HepG2 (cell line): ENCODE results near the gene SEMA4A.

Experiments used
- CHD4 ChIP-seq: fragments of 200-600 bp; sonication (generic); IDR thresholded peaks from 2 replicates; pipeline ENCODE4 v1.7.0; 2017; ENCODE audit warnings: mild to moderate bottlenecking, low read length, borderline replicate concordance
- CTCF ChIP-seq: sonication (generic); formaldehyde crosslinking; IDR thresholded peaks from 2 replicates; pipeline ENCODE4 v1.5.0; 2020; ENCODE audit warnings: mild to moderate bottlenecking, missing genetic modification reagents, moderate library complexity
- EZH2 ChIP-seq: conservative IDR thresholded peaks from 2 replicates; pipeline ENCODE4 v1.6.1; 2012; ENCODE audit warnings: mild to moderate bottlenecking, low read depth, low read length, moderate library complexity
- JUNB ChIP-seq: sonication (generic); formaldehyde crosslinking; IDR thresholded peaks from 2 replicates; pipeline ENCODE4 v1.8.0; 2022; ENCODE audit warnings: missing genetic modification reagents, mild to moderate bottlenecking, borderline replicate concordance
- MTF1 ChIP-seq: sonication (generic); formaldehyde crosslinking; IDR thresholded peaks from 2 replicates; pipeline ENCODE4 v1.5.0; 2020; ENCODE audit warnings: missing genetic modification reagents
- NFIC ChIP-seq: IDR thresholded peaks from 2 replicates; pipeline ENCODE4 v1.6.1; 2012; ENCODE audit warnings: mild to moderate bottlenecking, low read length, inconsistent platforms
- NR3C1 ChIP-seq: sonication (generic); formaldehyde crosslinking; IDR thresholded peaks from 2 replicates; pipeline ENCODE4 v1.4.0; 2020; ENCODE audit warnings: missing genetic modification reagents
- RBM39 ChIP-seq: fragments of 200-400 bp; formaldehyde crosslinking; IDR thresholded peaks from one replicate; pipeline ENCODE4 v1.6.1; 2018; ENCODE audit warnings: antibody characterized with exemption, mild to moderate bottlenecking, low read depth, low read length; ENCODE audit not compliant: poor library complexity, severe bottlenecking
- SUZ12 ChIP-seq: fragments of 150-350 bp; IDR thresholded peaks from 2 replicates; pipeline ENCODE4 v1.6.1; 2014; ENCODE audit warnings: low read depth, low read length
- TAF1 ChIP-seq: sonication (generic); formaldehyde crosslinking; IDR thresholded peaks from 2 replicates; pipeline ENCODE4 v1.4.0; 2020; ENCODE audit warnings: missing genetic modification reagents
- ZNF512 ChIP-seq: sonication (generic); formaldehyde crosslinking; IDR thresholded peaks from 2 replicates; pipeline ENCODE4 v1.4.0; 2020; ENCODE audit warnings: mild to moderate bottlenecking, missing genetic modification reagents
- ZNF674 ChIP-seq: sonication (generic); formaldehyde crosslinking; IDR thresholded peaks from 2 replicates; pipeline ENCODE4 v1.5.0; 2020; ENCODE audit warnings: low read depth, mild to moderate bottlenecking, missing genetic modification reagents
- TF ChIP-seq, protein P1 (sequence below): sonication (generic); formaldehyde crosslinking; IDR thresholded peaks from 2 replicates; pipeline ENCODE4 v1.4.0; 2020; ENCODE audit warnings: missing genetic modification reagents

- peak; percentile 73 for TF ChIP-seq CTCF (CRISPR knock-in tag)
- peak; percentile 43; the same call in 1 of the 2 replicates for TF ChIP-seq TAF1 (CRISPR knock-in tag)
- TF ChIP-seq NR3C1, result no peak
- no peak for TF ChIP-seq SUZ12
- no peak for TF ChIP-seq JUNB (CRISPR knock-in tag)
- TF ChIP-seq ZNF674, result no peak
- no peak for TF ChIP-seq RBM39
- 0 out of 2 replicates have a peak, but pooled peaks have one; percentile 54 for TF ChIP-seq CHD4
- TF ChIP-seq MTF1 (CRISPR knock-in tag), result no peak
- TF ChIP-seq, protein P1, sequence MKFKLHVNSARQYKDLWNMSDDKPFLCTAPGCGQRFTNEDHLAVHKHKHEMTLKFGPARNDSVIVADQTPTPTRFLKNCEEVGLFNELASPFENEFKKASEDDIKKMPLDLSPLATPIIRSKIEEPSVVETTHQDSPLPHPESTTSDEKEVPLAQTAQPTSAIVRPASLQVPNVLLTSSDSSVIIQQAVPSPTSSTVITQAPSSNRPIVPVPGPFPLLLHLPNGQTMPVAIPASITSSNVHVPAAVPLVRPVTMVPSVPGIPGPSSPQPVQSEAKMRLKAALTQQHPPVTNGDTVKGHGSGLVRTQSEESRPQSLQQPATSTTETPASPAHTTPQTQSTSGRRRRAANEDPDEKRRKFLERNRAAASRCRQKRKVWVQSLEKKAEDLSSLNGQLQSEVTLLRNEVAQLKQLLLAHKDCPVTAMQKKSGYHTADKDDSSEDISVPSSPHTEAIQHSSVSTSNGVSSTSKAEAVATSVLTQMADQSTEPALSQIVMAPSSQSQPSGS, result 0 out of 2 replicates have a peak, but pooled peaks have one; percentile 12
- no peak for TF ChIP-seq NFIC
- TF ChIP-seq EZH2, result no peak
- no peak for TF ChIP-seq ZNF512 (CRISPR knock-in tag)
These were observed 40.3 kb downstream of the SEMA4A start, which contains the start of gene SLC25A44 for GRCh38 chr1:156193488-156194299.
